ENCODE data around the gene ME3.

GRCh38 chr11:86438685-86439084 lies 233.7 kb downstream of the ME3 start:
- TF ChIP-seq POLR2A (IDR thresholded peaks at IDR 0.05) = no peak
- TF ChIP-seq, protein P1, sequence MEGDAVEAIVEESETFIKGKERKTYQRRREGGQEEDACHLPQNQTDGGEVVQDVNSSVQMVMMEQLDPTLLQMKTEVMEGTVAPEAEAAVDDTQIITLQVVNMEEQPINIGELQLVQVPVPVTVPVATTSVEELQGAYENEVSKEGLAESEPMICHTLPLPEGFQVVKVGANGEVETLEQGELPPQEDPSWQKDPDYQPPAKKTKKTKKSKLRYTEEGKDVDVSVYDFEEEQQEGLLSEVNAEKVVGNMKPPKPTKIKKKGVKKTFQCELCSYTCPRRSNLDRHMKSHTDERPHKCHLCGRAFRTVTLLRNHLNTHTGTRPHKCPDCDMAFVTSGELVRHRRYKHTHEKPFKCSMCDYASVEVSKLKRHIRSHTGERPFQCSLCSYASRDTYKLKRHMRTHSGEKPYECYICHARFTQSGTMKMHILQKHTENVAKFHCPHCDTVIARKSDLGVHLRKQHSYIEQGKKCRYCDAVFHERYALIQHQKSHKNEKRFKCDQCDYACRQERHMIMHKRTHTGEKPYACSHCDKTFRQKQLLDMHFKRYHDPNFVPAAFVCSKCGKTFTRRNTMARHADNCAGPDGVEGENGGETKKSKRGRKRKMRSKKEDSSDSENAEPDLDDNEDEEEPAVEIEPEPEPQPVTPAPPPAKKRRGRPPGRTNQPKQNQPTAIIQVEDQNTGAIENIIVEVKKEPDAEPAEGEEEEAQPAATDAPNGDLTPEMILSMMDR (IDR thresholded peaks at IDR 0.05) = no peak

All from vagina (tissue), 2 donors.